ENCODE data around the gene MGMT.

MGMT gene

DNA sequence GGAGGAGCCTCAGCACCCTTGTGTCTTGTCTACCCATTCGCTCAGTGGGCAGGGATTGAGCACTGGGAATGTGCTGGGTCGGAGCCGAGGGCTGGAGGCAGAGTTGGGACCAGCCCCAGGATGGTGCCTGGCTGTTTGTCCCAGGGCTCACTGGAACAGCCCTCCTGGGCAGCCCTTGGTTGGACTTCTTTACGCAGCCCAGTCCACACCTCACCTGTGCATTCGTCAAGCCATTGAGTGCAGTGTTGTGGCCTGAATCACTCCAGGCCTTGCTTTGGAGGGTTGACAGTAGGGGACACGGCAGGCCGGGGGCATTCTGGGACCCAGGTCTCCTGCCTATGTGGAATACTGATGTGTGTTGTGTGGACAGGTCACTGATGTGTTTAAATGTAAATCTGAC lies 229.6 kb downstream of the MGMT start:
- no peak for DNase-seq

GRCh38 chr10:129697463-129698247 lies 230.6 kb downstream of the MGMT start:
- DNase-seq, result no peak

DNA sequence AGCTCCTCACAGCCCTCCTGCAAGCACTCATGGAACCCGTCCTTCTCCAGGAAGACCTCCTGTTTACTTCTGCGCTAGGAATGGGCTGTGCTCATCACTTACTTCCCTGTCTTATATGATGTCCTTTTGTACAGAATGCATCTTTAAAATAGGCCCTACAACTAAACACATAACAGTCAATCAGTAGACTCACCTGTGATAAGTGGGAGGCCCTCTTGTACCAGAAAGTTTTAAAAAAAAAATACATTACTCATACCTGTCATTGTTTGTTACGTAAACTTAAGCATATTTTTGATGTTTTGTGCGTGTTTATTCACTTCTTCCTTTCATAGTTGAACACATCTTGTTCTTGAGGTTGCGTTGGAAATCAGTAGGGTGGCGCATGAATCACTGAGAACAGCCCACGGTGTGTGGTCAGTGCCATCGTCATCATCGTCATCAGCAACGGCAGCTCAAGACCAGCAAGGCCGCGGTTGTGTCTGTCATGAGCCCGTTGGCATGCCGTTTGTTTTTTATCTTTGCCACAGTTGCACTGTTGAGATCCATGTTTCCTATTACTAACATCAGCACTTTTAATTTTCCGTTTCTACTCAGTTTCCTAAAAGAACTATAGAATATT lies 232.8 kb downstream of the MGMT start:
- no peak for DNase-seq

DNA sequence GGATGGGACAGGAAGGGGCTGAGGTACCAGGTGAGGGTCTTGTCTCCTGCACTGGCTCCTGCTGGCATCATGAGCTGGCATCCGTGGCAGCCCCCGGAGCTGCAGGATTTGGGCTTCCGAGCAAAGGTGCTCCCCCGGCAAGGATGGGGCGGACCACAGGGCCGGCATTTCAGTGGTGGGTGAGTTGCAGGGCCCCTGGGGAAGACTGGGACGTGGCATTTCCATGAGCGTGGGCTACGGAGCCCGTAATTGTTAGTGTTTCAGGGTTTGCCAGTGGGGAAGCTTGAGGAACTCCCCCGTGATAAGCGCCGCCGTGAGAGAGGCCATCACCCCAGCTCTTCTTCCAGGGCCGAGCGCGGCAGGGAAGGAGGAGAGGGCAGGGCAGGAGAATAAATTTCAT lies 235.6 kb downstream of the MGMT start:
- DNase-seq, result no peak

DNA sequence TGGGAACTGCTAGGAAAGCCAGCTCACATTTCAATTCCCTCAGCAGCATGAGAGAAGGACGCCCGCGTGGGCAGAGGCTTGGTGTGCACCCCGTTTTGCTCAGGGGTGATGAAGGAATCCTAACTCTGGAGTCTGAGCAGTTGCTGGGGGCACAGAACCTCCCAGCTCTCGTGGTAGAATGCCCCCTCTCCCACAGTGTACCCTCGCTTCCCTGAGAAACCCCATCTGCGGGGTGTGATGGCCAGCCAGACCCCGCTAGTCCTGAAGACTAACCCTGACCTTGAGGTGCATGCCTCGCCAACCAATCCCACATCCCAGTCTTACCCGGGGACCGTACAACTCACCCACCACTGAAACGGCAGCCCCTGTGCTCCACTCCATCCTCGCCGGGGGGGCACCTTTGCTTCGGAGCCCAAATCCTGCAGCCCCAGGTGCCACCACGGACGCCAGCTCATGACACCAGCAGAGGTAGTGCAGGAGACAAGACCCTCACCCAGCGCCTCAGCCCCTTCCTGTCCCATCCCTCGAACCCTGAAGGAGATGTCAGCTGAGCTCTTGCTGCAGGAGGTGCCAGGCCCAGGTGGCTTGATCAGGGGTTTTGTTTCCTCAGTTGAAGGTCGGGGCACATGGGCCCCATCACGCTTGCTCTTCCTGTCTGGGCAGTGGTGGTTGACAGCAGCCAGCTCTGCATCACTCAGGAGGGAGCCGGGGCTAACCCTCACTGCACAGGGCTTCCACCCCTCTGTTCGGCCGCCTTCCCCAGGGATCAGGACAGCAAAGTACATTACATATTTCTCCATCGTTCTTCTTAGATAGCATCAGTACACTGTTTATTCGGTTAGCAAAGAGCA lies 236.5 kb downstream of the MGMT start:
- no peak for DNase-seq

- DNase-seq, result no peak
Observed at GRCh38 chr10:129704225-129704624, 237.2 kb downstream of the MGMT start.

GRCh38 chr10:129704786-129705525 lies 237.9 kb downstream of the MGMT start:
- DNase-seq, result no peak

DNA sequence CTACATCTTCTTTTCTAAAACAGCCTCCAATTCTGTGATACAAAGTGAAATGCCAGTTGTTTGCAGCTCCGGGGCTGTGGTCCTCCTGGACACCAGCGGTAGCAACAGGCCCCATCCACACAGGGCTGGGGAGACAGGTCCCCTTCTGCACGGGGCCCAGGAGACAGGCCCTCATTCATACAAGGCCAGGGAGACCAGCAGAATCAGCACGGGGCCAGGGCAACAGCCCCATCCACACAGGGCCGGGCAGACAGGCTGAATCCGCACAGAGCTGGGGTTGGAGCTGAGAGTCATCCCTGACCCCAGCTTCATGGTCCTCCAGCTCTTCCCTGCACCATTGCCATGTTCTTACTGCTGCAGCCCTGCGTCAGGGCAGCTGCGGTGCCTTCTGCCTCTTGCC lies 238.6 kb downstream of the MGMT start:
- DNase-seq, result no peak

- no peak for DNase-seq
Observed at GRCh38 chr10:129706081-129706480, 239.0 kb downstream of the MGMT start.

GRCh38 chr10:129706523-129706922 lies 239.5 kb downstream of the MGMT start:
- no peak for DNase-seq

DNA sequence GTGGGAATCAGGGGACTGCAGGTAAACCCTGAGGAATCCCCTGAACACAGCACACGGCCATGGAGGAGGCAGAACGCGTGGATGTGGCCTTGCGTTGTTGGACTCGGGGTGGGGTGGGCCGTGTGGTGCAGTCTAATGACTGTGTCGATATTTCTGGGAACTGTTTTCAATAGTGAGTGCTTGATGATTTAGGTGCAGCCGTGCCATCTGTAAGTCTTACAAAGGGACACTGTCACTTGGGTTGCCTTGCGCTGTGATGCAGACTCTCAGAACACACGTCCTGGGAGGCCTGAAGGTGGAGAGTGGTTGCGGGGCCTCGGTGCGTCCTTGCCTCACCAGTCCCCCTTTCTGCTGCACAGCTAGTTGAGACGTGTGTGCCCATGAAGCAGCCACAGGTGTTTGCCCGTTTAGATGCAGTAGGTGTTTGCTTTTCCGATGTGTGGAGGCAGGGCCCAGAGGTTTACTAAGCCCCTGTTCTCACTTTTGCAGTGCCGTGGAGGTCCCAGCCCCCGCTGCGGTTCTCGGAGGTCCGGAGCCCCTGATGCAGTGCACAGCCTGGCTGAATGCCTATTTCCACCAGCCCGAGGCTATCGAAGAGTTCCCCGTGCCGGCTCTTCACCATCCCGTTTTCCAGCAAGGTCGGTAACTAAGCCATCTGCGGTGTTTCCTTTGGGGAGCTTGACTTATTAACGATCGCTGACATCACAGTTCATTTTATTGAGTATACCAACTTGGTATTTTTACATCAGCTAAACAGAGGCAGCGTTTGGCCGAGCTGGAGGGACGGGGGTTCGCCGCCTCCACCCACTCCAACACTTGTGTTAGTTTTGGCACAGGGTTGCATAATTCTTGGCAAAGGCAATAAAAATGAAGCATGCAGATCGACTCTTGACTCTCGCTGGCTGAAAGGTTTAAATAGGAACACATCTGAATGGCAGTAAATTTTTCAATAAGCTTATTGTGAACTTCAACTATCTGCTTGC lies 240.7 kb downstream of the MGMT start:
- DNase-seq, result no peak

- no peak for DNase-seq
Observed at GRCh38 chr10:129709101-129709500, 242.1 kb downstream of the MGMT start.

DNA sequence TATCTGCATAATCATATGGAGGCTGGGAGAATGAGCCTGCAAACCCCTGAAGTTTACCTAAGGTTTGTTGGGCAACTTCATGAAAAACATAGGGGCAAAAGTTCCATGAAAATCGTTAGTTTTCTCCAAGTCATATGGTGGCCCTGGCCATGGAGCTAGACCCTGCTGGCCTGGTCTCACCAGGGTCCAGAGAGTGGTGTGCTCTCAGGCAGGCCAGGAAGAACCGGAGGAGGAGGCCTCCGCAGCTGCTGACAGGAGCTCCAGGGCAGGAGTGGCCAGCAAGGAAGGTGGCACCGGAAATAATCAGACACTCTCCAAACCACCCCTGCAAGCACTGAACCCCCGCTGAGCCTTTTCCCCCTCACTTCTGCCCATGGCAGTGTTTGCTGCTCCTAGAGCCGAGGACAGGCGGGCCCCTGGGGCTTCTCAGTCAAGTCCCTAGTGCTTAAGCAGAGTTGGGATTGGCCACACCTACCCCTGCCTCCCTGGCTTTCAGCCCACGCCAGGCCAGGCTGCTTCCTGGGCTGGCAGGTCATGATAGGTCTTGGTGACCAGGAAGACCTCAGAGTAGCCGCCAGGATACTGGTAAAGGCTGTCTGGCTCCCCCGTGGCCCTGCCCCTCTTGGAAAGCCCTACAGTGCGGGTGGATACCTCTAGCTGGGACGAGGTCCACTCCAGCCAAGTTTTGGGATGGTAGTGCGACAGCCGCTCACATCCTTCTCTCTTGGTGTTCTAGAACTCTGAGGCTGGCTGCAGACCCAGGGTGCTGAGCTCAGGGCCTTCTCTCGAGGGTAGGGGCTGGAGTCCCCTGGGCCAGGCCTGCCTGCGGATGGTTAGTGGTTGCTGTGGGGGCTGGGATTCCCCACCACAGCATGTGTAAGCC lies 242.8 kb downstream of the MGMT start:
- no peak for DNase-seq

GRCh38 chr10:129710510-129710847 lies 243.4 kb downstream of the MGMT start:
- DNase-seq, result no peak

DNA sequence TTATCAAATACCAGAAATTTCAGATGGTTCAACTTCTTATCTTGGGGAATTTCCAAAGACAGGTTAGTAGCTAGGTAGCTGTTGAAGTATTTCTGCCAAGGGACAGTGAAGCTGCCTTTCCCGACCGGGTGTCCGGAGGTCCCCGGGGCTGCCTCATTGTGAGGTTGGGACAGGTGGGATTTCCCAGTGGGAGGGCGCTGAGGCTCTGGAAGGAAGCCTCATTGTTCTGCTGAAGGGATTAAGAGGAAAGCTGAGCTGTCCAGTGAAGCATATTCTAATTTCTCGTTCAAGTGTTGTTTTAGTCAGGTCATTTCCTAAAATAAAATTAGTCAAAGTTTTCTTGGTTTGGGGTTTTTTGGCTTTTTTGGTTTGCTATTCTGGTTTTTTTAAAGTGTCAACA lies 244.2 kb downstream of the MGMT start:
- DNase-seq, result no peak

DNA sequence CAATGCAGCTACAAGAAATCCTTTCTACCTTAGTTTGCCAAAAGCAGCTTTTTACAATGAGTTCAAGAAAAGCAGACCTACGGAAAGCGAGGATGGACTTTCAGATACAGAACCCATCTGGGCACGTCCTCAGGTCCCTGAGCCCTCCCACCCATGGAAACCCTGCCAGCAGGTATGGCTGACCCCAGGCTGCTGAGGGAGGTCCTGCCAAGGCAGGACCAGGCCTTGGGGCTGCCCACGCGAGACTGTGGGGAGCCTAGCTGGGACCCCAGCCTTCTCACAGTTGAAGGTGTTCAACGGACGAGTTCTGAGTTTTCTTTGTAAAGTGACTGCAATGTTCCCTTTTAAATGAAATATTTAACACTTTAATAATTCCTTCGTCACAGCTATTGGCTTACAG lies 245.0 kb downstream of the MGMT start:
- no peak for DNase-seq

DNA sequence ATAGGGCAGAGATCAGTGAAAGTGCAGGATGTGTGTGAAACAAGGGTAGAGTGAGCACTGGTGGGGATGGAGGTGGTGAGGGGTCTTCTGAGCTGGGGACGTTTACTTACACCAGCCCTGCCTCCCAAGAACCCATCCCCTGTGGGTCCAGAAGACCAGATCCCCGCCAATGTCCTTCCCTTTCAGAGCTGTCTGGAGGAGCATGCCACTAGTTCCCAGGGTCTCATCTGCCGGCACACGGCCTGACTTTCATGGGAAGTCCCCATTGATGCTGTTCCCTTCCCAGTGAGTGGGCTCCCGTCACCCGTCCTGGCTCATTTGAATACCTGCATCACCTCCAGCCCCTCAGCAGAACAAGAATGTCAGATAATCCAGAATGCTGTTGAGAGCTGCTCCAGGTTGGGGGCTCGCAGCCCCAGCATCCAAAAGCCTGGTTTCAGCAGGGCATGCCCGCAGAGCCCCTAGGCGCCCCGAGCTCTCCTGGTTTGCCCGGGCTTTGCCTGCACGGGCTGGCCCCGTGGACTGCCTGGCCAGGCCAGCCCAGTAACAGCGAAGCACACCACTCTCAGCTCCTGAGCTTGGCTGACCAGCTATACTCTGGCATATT lies 246.7 kb downstream of the MGMT start:
- no peak for DNase-seq

DNA sequence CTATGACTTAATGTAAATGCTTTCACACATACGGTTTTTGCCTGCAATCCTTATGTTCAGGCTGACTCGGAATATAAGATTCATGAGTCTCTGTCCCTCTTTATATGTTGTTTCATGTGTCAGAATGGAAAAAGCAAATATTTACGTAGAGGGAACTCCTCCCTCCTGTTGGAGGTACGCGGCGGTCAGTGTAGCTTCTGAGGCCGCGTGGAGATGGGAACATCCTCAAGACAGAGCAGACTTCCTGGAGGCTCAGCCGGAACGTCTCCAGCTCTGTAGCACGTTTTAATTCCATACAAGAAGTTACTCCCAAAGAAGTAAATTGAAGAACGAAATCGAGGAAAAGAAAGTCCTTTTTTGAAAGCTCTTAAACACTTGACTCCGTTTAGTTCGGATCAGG lies 248.8 kb downstream of the MGMT start:
- no peak for DNase-seq

DNA sequence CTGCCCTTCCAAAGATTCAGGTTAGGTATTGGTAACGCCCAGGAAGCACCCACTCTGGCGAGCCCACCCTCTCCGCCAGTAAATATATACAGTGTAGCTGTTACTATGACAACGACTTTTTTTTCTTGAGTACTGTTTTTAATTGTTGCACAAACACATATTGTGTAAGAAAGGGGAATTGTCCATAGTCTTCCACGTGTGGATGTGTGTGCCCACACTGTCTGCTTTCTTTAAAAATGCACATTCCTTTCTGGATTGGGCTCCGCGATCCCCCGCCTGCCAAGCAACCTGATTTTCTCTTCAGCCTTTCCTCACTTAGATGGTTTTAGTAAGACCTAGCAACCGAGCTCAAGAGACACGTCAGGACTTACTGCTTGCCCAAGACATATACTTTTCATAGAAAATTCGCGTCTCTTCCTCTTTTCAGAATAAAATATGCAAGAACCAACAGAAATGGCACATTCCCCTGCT lies 249.2 kb downstream of the MGMT start:
- no peak for DNase-seq

DNA sequence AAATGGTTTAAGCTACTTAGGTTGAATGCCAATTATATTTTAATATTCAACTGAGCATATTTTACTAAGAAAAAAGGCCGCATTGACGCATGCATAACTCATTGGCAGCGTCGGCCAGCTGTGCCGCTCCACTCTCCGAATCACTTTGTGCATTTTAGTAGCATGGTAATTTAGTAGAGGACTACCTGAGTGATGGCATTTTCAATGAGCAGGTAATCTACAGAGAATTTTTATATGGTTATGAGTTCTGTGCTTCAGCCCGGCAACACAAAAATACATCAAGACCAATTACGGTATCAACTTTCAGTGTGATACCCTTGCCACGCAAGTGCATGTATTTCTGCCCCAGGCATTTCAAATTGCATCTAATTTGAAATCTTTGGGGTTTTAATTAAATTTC lies 249.8 kb downstream of the MGMT start:
- DNase-seq, result no peak

Data from NCI-H1436 (cell line).